GM21381 (cell line): ENCODE results near the gene LDHB.
A peak's percentile ranks its signal among the peaks of the same experiment; 100 is the strongest.
"Not testable (repeated sequence)": the region's sequence is repeated elsewhere in the genome, so short reads cannot be mapped to it uniquely, and the experiment has no call there.

Experiments used
- ATAC-seq: cut with Tn5 transposase; IDR thresholded peaks from one replicate; pipeline ENCODE4 v1.9.1; 2021; ENCODE audit warnings: mild to moderate bottlenecking, moderate library complexity; ENCODE audit not compliant: unreplicated experiment

The LDHB gene

GRCh38 chr12:21662122-21662792 lies 4.6 kb upstream of the LDHB start:
- no peak for ATAC-seq

- not testable (repeated sequence) for ATAC-seq
These were observed 3.9 kb upstream of the LDHB start for GRCh38 chr12:21661396-21662093.

- ATAC-seq: no peak
These were observed 1.7 kb upstream of the LDHB start for GRCh38 chr12:21659383-21659782.

GRCh38 chr12:21656905-21657325 lies 727 bp downstream of the LDHB start:
- ATAC-seq: peak; percentile 27

- ATAC-seq: no peak
These were observed 2.1 kb downstream of the LDHB start for GRCh38 chr12:21655591-21655990.

- no peak for ATAC-seq
These were observed 5.8 kb downstream of the LDHB start for GRCh38 chr12:21651821-21652220.

- no peak for ATAC-seq
These were observed 6.6 kb downstream of the LDHB start for GRCh38 chr12:21650997-21651396.

GRCh38 chr12:21649034-21649433 lies 8.6 kb downstream of the LDHB start:
- ATAC-seq: no peak

- ATAC-seq: no peak
These were observed 9.3 kb downstream of the LDHB start for GRCh38 chr12:21648378-21648777.

- ATAC-seq: no peak
These were observed 10.5 kb downstream of the LDHB start for GRCh38 chr12:21647179-21647578.

- ATAC-seq: not testable (repeated sequence)
These were observed 12.6 kb downstream of the LDHB start for GRCh38 chr12:21645041-21645500.

- no peak for ATAC-seq
These were observed 13.1 kb downstream of the LDHB start for GRCh38 chr12:21644516-21644915.

GRCh38 chr12:21643758-21644157 lies 13.9 kb downstream of the LDHB start:
- no peak for ATAC-seq

- ATAC-seq: peak; percentile 50
These were observed 14.8 kb downstream of the LDHB start for GRCh38 chr12:21642707-21643389.

- ATAC-seq: no peak
These were observed 19.4 kb downstream of the LDHB start for GRCh38 chr12:21638054-21638891.

- ATAC-seq: no peak
These were observed 23.4 kb downstream of the LDHB start for GRCh38 chr12:21634245-21634644.

GRCh38 chr12:21631367-21631766 lies 26.3 kb downstream of the LDHB start:
- no peak for ATAC-seq

- no peak for ATAC-seq
These were observed 29.7 kb downstream of the LDHB start for GRCh38 chr12:21627924-21628323.

GRCh38 chr12:21618566-21618965 lies 39.1 kb downstream of the LDHB start:
- no peak for ATAC-seq

GRCh38 chr12:21617030-21617429 lies 40.6 kb downstream of the LDHB start:
- no peak for ATAC-seq

GRCh38 chr12:21615431-21615830 lies 42.2 kb downstream of the LDHB start:
- no peak for ATAC-seq
